ENCODE measurements around the gene SERINC2.
"Not testable (repeated sequence)": the region's sequence is repeated elsewhere in the genome, so short reads cannot be mapped to it uniquely, and the experiment has no call there.

Gene SERINC2

DNA sequence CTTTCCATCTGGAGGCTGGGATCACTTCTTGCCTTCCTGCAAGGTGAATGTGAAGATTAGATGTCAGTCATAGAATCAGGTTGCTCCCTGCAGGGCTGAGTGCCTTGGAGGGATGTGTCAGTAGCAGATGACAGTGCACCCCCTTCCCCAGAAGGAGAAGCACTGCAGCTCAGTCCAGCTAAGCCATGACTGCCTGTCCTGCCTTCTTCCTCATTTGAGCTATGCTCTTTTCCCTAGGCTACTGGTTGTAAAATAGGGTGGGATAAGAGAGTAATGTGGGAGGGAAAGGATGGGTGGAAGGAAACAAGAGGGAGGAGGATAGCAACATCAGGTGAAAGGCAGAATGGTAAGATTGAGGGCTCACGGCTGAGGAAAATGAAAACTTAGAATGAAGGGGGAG is 29.0 kb upstream of the SERINC2 start:
- DNase-seq (ENCODE audit: low spot score): no peak

DNA sequence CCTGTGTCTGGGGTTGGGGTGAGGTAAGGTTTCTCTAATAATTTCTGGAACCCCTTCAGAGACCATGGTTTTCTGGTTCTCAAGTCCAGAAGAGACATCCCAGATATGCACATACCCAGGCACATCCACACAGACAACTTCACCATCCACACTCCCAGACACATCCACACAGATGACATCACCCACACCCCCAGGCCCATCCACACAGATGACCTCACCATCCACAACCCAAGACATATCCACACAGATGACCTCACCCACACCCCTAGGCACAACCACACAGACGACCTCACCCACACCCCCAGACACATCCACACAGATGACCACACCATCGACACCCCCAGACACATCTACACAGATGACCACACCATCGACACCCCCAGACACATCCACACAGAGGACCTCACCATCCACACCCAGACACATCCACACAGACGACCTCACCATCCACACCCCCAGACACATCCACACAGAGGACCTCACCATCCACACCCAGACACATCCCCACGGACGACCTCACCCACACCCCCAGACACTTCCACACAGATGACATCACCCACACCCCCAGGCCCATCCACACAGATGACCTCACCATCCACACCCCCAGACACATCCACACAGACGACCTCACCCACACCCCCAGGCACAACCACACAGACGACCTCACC is 26.3 kb upstream of the SERINC2 start:
- DNase-seq (ENCODE audit: low spot score): not testable (repeated sequence)

DNA sequence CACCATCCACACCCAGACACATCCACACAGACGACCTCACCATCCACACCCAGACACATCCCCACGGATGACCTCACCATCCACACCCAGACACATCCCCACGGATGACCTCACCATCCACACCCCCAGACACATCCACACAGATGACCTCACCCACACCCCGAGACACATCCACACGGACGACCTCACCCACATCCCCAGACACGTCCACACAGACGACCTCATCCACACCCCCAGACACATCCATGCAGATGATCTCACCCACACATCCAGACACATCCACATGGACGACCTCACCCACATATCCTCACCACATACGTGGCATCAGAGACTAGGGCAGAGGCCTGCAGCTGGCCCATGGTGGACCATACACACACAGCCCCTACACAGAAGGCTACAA is 25.4 kb upstream of the SERINC2 start:
- no peak for DNase-seq (ENCODE audit: low spot score)

DNA sequence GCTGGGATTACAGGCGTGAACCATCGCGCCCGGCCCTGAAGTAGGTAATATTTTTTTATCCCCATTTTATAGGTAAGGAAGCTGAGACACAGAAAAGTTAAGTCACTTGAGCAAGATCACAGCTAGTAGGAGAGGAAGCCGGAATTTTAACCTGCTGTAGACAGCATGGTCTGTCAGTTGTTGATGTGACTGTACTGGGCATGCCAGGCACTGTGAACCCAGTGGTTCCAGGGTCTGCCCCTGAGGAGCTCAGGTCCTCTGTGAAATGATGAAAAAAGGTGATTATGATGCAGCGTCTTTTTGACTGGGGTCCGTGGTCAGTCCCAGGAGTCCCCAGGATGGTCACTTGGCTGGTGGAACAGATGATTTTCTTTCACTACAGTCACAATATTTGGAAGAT is 23.4 kb upstream of the SERINC2 start:
- no peak for DNase-seq (ENCODE audit: low spot score)

DNA sequence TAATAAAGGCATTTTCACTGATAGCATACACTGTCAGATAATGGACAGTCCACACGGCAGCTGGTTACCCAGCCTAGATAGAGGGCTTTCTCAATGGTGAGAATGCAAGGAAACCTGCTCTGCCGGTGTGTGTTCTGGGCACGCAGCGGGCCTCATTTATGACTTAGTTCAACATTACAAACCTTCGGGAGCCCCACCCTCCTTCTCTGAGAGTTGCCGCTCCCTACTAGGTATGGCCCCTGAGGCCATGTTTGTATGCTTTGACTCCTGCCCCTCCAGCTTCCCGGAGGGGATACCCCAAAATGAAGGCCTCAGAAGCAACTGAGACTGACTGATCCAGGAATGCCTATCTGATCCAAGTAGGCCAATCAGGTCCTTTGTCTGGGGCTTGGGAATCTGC is 22.9 kb upstream of the SERINC2 start:
- DNase-seq (ENCODE audit: low spot score): no peak

DNA sequence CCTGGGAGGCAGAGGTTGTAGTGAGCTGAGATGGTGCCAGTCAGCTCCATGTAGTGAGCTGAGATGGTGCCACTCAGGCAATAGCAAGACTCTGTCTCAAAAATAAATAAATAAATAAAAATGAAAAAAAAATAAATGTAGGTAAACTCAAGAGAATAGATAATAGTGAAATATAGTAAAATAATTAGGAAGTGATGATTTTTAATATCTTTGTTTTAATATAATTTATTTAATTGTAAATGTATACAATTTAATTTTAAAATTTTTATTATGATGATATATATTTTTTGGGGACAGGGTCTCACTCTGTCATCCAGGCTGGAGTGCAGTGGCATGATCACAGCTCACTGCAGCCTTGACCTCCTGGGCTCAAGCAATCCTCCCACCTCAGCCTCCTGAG is 19.6 kb upstream of the SERINC2 start:
- no peak for DNase-seq (ENCODE audit: low spot score)

DNA sequence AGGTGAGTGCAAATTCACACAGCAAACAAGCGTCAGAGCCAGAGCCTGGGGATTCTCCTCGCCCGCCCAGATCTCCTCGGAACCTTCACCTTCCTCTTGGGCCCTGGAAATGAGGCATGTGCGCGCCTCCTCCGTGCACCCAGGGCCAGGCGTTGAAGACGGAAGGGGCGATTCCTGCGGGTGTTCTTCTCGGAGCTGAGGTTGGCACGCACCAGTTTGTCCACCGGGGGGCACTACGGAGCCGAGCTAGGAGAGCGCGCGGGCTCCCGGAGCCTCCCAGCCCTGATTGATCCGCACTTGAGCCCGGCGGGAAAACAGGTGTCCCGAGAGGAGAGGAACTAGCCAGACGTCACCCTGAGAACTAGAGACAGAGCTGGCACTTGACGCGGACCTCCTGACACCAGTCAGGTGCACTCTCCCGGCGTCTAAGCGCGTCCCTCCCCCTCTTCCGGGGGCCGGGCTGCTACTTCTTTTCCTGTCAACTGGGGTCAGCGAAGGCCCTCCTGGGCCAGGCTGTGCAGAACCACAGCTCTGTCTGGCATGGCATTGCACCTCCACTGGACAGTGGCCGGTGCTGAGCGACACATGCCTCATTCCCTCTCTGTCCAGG is 18.3 kb upstream of the SERINC2 start:
- peak; percentile 79 for DNase-seq (ENCODE audit: low spot score)

DNA sequence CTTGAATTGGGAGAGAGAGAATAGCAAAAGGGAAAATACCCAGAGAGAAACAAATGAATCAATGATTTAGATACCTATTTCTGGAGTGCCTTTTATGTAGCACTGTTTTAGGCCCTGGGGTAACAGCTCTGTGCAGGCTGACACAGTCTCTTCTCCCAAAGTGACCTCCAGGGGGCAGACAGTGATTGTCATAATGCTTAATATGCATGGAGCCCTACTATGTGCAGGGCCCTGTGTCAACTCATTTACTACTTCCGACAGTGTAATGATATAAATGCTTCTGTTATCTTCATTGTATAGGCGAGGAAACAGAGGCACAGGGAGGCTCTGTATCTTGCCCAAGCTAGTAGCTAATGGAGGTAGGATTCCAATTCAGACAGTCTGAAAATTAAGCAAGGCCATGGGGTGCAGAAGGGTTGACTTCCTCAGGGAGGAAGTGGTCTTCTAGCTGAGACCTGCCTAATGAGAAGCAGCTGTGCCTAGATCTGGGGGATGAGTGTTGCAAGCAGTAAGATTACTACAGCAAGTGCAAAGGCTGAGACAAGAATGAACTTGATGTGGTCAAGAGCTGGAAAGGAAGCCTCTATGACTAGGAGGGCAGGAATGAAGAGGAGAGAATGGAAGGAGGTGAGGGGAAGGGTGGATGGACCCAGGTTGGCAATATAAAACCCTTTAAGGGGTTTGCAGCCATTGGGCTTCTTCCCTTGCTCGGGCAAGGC is 16.2 kb upstream of the SERINC2 start:
- DNase-seq (ENCODE audit: low spot score): no peak

DNA sequence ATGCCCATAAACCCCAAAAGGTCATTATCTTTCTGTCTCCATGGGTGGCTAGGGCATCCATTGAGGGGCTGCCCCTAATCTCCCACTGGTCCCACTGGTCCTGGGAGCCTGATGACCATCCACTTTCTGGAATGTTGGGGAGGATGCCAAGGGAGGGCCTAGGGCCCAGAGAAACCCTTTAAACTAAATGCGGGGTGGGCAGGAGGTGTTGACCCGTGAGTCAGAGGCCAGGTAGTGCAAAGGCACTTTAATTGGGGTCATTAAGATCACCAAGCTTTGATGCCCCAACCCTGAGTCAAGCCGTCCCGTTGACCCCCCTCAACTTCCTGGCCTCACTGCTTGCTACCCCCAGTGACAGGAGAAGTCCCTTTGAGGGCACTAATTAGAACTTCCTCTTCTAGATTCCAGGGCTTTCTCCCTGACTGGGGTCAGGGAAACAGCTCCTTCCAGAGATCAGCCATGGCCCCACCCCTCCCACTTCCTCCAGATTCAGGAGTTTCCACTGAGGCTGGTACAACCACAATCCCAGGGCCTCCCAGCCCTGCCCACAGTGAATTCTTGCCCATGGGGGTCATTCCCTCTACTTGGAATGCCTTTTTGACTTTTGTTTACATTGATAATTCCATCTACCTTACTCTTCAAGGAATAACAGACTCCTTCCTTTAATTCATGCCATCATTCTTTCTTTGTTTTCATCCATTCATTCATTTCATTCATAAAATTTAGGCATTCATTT is 15.5 kb upstream of the SERINC2 start:
- no peak for DNase-seq (ENCODE audit: low spot score)

DNA sequence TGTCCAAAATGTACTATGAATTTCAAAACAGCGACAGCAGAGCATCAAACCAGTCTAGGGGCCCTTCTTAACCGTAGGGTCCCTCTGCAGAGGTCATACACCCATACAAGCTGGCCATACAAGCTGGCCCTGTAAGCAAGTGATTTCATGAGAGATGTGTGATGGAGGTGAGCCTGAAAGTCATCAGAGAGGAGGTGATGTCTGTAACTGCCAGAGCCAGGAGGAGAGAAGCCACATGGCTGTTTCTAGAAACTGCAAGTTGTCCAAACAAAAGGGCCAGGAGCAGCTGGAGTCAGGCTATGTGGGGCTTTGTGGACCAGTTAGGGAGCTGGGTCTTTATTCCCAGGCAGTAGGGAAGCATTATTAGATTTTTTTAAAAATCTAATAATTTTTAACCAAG is 14.8 kb upstream of the SERINC2 start:
- DNase-seq (ENCODE audit: low spot score): no peak

DNA sequence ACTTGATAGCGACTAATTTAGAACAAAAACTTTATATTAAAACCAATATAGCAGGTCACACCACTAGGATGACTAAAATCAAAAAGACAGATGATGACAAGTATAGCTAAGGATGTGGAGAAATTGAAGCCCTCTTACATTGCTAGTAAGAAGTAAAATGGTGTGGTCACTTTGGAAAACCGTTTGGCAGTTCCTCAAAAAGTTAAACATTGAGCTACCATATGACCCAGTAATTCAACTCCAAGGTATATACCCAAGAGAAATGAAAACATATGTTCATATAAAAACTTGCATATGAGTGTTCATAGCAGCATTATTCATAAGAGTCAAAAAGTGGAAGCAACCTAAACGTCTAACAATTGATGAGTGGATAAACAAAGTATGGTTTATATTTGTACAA is 13.0 kb upstream of the SERINC2 start:
- DNase-seq (ENCODE audit: low spot score): no peak

DNA sequence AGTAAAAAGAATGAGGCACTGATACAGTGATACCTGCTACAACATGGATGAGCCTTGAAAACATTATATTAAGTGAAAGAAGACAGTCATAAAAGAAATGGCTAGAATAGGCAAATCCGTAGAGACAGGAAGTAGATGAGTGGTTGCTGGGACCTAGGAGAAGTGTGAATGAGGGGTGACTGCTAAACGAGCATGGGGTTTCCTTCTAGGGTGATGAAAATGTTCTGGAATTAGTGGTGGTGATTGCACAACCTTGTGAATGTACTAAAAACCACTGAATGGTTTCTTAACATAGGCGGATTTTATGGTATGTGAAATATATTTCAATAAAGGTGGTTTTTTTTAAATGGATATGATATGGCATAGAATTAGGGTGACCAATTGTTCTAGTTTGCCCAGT is 12.6 kb upstream of the SERINC2 start:
- DNase-seq (ENCODE audit: low spot score): no peak

DNA sequence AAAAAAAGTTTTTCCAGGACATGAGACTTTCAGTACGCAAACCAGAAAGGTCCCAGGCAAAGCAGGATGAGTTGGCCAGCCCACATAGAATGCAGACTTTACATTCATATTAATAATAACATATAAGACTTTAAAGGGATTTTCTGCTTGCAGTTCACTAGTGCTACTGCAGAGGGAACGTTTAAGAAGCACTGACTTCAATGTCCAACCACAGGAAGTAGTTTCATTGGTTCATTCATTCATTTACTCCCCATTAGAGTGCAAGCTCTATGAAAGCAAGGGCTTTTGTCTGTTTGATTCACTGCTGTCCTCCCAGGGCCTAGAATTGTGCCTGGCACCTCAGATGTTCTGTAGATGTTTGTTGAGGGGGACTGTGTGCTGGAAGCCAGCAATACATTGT is 11.8 kb upstream of the SERINC2 start:
- peak; percentile 34 for DNase-seq (ENCODE audit: low spot score)

DNA sequence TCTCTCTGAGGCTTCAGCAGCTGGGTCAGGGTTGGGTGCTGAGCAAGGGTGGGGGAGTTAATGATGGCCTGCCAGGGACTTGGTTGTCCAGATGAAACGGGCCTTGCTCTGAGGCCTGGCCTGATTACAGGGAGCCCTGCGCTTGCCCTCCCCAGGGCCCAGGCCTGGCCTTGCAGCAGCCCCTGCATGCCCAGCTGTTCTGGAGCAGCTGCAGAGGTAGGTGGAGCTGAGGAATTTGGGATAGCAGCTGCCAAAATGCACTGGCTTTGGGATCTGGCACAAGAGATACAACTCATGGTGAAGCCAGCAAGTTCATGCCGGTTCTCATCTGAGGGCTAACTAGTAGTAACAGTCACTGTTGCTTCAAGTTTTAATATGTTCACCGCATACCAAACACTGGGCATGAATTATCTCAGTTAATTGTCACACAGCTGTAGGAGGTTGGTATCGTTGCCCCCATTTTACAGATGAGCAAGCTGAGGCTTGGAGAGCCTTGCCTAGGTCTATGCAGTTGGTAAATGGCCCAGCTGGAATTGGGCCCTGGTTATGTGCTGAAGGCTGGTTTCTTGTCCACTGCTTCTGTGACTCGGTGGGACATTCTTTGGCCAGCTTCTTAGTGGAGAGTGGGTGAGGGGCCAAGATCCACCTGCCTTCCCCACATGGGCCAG is 7.3 kb upstream of the SERINC2 start:
- DNase-seq (ENCODE audit: low spot score): no peak

DNA sequence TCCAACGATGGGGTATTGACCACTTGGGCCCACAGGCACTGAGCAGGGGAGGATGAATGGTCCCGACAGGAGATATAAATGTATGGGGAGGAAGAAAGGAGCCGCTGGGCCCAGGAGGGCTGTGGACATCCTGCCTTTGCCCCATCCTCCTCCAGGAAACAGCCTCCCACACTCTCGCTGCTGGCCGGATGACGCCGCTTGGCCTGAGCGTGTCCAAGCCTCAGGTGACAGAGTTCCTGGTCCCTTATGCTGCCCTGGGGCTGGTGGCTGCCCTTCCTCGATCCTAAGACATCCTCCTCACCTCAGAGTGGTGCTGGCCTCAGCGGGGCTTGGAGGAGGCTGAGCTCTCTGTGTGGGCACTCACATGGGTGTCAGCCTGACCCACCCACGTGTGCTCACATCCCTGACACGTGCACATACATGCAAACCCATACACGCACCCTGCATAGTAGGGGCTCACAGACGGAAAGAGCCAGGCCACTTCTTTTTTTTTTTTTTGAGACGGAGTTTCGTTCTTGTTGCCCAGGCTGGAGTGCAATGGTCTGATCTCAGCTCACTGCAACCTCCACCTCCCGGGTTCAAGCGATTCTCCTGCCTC is 5.9 kb upstream of the SERINC2 start:
- no peak for DNase-seq (ENCODE audit: low spot score)

DNA sequence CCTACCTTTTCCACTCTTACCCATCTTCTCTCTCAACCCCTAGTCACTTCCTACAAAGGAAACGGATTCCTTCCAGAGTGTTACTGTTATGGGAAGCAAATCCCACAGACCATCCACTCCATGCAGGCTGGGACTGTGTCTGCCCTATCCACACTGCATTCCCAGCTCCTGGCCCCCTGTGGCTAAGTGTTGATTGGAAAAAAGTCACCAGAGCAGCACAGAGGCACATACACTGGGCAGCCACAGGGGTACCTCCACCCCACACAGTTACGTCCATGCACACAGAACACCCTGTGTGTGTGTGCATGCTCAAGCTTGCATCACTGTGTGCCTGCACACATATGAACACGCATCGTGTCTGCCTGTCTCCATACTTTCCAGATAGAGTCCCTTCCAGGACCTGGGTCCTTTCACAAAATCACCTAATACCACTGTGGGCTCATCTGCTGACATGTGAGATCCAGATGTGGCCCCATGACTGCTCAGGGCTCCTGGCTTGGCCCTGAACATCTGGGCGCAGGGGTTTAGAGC is 4.2 kb upstream of the SERINC2 start:
- DNase-seq (ENCODE audit: low spot score): no peak

DNA sequence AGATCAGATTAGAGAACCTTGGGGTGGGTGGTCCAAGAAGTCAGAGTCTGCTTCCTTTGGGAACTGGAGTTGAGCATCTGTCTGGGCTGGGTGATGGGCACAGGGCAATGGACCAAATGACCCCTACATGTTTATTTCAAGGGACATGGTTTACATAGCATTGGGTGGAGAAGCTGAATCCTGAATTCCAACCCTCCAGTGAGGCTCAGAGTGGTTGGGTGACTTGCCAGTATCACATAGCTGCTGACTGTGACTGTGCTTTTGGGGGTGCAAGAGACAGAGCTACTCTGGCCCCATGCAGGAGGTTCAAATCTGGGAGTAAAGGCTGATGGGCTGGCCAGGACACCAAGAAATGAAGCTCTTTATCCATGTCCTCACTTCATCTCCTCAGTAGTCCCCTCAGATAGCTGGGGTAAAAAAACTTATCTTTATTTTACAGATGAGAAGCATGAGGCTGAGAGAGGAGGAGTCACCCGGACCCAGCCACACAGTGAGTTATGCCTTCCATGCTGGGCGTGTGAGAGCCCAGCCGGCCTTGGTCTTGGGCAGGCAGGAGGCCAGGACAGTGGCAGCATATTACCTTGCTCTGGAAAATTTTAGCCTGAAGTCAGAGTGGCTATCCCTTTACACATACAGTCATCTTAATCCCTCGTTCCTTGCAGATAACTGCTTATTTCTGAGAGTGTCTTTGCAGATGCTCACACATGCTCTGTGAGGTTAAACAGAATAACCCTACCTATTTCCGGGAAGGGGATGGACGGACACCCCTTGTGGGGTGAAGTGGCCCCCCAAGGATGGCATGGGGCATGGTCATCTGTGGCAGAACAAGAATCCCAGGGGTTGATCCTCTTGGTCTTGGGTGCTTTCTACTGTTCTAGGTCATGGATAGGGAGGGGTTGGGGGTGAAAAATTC is 2.8 kb upstream of the SERINC2 start:
- DNase-seq (ENCODE audit: low spot score): no peak

DNA sequence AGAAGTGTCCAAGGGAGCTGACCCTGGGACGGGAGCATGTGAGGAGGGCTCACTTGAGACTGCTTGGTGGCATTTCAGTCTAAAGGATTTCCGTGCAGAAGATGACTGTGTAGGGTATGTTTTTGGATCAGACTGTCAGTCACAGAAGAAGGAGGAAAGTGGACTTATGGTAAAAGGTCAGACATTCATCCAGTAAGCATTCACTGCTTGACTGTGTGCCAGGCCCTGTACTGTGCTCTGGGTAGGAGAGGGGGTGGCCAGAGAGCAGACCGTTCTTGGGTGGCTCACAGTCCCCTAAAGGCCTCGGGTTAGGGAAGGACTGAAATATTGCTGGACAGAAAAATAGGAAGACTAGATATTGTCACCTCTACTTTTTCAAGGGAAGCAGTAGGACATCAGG is 2.1 kb upstream of the SERINC2 start:
- no peak for DNase-seq (ENCODE audit: low spot score)

DNA sequence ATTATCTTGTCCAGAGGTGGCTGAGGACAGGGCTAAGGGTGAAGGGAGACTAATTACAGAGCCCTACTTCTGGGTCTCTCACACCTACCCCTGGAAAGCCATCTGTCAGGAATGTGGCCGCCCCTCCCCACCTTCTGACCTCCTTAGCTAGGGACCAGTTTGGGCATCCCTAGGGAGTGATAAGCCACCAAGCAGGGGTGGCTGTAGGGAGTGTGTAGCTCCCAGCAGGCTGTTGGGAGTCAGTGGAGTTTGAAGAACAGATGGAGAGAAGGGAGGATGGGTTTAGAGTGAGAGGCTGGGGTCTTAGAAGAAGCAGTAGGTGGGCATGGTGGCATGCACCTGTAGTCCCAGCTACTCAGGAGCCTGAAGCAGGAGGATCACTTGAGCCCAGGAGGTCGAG is 808 bp upstream of the SERINC2 start:
- no peak for DNase-seq (ENCODE audit: low spot score)

DNA sequence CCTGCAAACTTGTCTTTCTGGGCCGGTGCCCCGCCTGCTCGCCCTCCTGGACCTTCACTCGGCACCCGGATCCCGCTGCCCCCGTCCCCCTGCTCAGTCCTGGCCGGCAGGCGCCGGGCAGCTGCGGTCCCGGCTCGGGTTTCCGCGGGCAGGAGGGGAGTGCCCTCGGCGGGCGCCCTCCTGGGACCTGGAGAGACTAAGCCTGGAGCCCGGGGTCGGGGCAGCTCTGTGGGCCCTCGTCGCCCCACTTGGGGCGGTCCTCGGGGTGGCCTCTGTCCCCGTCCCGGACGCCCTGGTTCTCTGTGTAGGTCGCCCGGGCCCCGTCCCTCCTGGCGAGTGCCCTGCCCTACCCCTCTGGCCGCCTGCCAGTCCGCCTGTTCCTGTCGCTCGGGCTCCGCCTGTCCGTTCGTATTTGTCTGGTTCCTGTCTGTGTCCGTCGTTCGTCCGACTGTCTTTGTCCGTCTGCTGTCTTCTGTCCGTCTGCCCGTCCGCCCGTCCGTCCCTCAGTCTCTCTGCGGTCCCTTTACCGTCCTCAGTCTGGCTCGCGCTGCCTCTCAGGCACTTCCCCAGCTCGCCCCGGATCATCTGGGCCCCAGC is 490 bp downstream of the SERINC2 start:
- DNase-seq (ENCODE audit: low spot score): peak; percentile 70

Measured in RKO (cell line).